Esophagus muscularis mucosa (tissue), 4 donors: ENCODE results near the gene SPCS3.

Source experiments
- EP300 ChIP-seq: sonication (generic); formaldehyde crosslinking; IDR thresholded peaks from one replicate; pipeline ENCODE4 v1.6.1; 2017; ENCODE audit warnings: antibody characterized with exemption
- POLR2A ChIP-seq: fragments of 450-650 bp; IDR thresholded peaks from one replicate; pipeline ENCODE4 v1.6.1; 2017; ENCODE audit warnings: antibody characterized with exemption, moderate library complexity, mild to moderate bottlenecking, low read depth
- TF ChIP-seq, protein P1 (sequence below), 3 experiments: fragments of 200-600 bp in 2 of 3; fragments of 450-650 bp in 1 of 3; sonication (generic) in 2 of 3; IDR thresholded peaks; one replicate each; pipeline ENCODE4 v1.5.1; 2017 to 2019; ENCODE audit warnings: antibody characterized with exemption in 3 of 3, mild to moderate bottlenecking in 2 of 3, moderate library complexity in 1 of 3

DNA sequence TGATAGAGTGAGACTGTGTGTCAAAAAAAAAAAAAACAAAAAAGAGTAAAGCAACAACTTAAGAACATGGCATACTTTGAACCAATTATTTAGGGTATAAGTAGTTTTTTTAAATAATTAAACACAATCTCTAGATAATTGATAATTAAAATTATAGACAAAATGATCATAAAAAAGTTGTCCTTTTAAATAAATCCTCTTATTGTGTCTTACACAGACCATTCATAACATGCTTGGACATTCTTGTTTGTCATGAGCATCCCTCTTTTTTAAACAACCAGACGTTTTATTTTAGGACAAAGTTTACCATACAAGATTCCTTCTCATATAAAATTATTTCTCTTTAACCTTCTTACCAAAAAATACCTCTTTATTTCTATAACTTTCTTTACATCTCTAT lies 35.1 kb downstream of the SPCS3 start:
- TF ChIP-seq, protein P1, sequence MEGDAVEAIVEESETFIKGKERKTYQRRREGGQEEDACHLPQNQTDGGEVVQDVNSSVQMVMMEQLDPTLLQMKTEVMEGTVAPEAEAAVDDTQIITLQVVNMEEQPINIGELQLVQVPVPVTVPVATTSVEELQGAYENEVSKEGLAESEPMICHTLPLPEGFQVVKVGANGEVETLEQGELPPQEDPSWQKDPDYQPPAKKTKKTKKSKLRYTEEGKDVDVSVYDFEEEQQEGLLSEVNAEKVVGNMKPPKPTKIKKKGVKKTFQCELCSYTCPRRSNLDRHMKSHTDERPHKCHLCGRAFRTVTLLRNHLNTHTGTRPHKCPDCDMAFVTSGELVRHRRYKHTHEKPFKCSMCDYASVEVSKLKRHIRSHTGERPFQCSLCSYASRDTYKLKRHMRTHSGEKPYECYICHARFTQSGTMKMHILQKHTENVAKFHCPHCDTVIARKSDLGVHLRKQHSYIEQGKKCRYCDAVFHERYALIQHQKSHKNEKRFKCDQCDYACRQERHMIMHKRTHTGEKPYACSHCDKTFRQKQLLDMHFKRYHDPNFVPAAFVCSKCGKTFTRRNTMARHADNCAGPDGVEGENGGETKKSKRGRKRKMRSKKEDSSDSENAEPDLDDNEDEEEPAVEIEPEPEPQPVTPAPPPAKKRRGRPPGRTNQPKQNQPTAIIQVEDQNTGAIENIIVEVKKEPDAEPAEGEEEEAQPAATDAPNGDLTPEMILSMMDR (IDR thresholded peaks at IDR 0.05) = no peak
- no peak for TF ChIP-seq POLR2A
- TF ChIP-seq EP300 = no peak
